ENCODE measurements around the gene PIK3C2B. TPM values are rescaled to one million over a fixed set of nuclear protein-coding genes. Genes with fewer than 3 reads are reported as not detected.

Gene PIK3C2B
- total RNA-seq, 1 experiment from 2014 or later, result 19.1 TPM

GRCh38 chr1:204463125-204464060, 31.2 kb downstream of the PIK3C2B start:
- H3K27ac ChIP-seq (ENCODE audit: low read length), result no peak overlapping the region
- H3K4me1 ChIP-seq (ENCODE audit: control insufficient read depth, insufficient read depth, low read length), result no peaks in the 10 kb centered on the region
- H3K36me3 ChIP-seq (ENCODE audit: control insufficient read depth, insufficient read depth, low read length), result no peaks in the 10 kb centered on the region
- ATAC-seq (no peak), DNase-seq (ENCODE audit: low read depth, low spot score) (no peak)
- intact Hi-C loops (cut with micrococcal nuclease; ENCODE audit: unreplicated experiment) (no loop called here), in situ Hi-C loops (cut with HindIII; ENCODE audit: low pct_unique_long_range_greater_than_20kb, low sequenced_read_pairs) (no loop called here)
- ChIA-PET CTCF (interaction anchor here (0.6 kb wide), 1 partner anchor 42 kb away, joined by 7 read pairs; no protein-coding TSS in a partner anchor), POLR2A (interaction anchor here (0.6 kb wide), 1 partner anchor 42 kb away, joined by 8 read pairs; no protein-coding TSS in a partner anchor)
- TF ChIP-seq TCF7L2 (IDR thresholded peaks at IDR 0.05; ENCODE audit: low read depth, low read length) (no peak), POLR2AphosphoS5 (IDR thresholded peaks at IDR 0.05; ENCODE audit: low read depth, low read length) (no peak), SIN3A (IDR thresholded peaks at IDR 0.05; ENCODE audit: borderline replicate concordance, insufficient read depth, low read depth, low read length) (no peak), REST (IDR thresholded peaks at IDR 0.05; ENCODE audit: insufficient read depth in 1 of 2, low read depth in 2 of 2, low read length in 1 of 2) (no peak), CTCF (IDR thresholded peaks at IDR 0.05) (no peak)
- H3K27me3 ChIP-seq (ENCODE audit: control insufficient read depth, insufficient read depth, low read length), result no peaks in the 10 kb centered on the region
- no peak overlapping the region for H3K4me3 ChIP-seq (ENCODE audit: low read depth in 2 of 2, low read length in 2 of 2)
- H3K9me3 ChIP-seq (ENCODE audit: control insufficient read depth, insufficient read depth, low read depth, low read length), result no peaks in the 10 kb centered on the region
- no TSS peak for BruUV-seq (replicated peaks)

- ChIA-PET POLR2A (no interaction called here), CTCF (no interaction called here)
- TF ChIP-seq REST (IDR thresholded peaks at IDR 0.05; ENCODE audit: insufficient read depth in 1 of 2, low read depth in 2 of 2, low read length in 1 of 2) (no peak), CTCF (IDR thresholded peaks at IDR 0.05) (no peak), TCF7L2 (IDR thresholded peaks at IDR 0.05; ENCODE audit: low read depth, low read length) (no peak), POLR2AphosphoS5 (IDR thresholded peaks at IDR 0.05; ENCODE audit: low read depth, low read length) (no peak), SIN3A (IDR thresholded peaks at IDR 0.05; ENCODE audit: borderline replicate concordance, insufficient read depth, low read depth, low read length) (no peak)
Observed at GRCh38 chr1:204462229-204462561, 32.4 kb downstream of the PIK3C2B start.

More at GRCh38 chr1:204462229-204462561, 32.4 kb downstream of the PIK3C2B start:
- H3K9me3 ChIP-seq (ENCODE audit: control insufficient read depth, insufficient read depth, low read depth, low read length), result no peaks in the 10 kb centered on the region
- no peak overlapping the region for H3K27ac ChIP-seq (ENCODE audit: low read length)
- ATAC-seq (no peak), DNase-seq (ENCODE audit: low read depth, low spot score) (no peak)
- no peaks in the 10 kb centered on the region for H3K4me1 ChIP-seq (ENCODE audit: control insufficient read depth, insufficient read depth, low read length)
- no peaks in the 10 kb centered on the region for H3K36me3 ChIP-seq (ENCODE audit: control insufficient read depth, insufficient read depth, low read length)
- BruUV-seq (replicated peaks), result no TSS peak
- in situ Hi-C loops (cut with HindIII; ENCODE audit: low pct_unique_long_range_greater_than_20kb, low sequenced_read_pairs), result no loop called here
- intact Hi-C loops (cut with micrococcal nuclease; ENCODE audit: unreplicated experiment), result no loop called here
- no peaks in the 10 kb centered on the region for H3K27me3 ChIP-seq (ENCODE audit: control insufficient read depth, insufficient read depth, low read length)
- no peak overlapping the region for H3K4me3 ChIP-seq (ENCODE audit: low read depth in 2 of 2, low read length in 2 of 2)
